ENCODE results near the gene ZNF738.
"Not testable (repeated sequence)": the region's sequence is repeated elsewhere in the genome, so short reads cannot be mapped to it uniquely, and the experiment has no call there.

ZNF738 gene

GRCh38 chr19:21358768-21359451 lies at the start of gene ZNF738:
Gene ZNF738 (plus strand): TSS chr19:21359000. CDS start chr19:21359141, 141 bp downstream.
- H3K4me3 ChIP-seq (ENCODE audit: low read length) = peak within 1 kb of the TSS; percentile 84
- TF ChIP-seq ZNF274 (IDR thresholded peaks at IDR 0.05; ENCODE audit: low read depth, low read length) = no peak

GRCh38 chr19:21312807-21313206 lies 46.0 kb upstream of the ZNF738 start:
- H3K4me3 ChIP-seq (ENCODE audit: low read length) = not testable (repeated sequence)

- TF ChIP-seq ZNF274 (IDR thresholded peaks at IDR 0.05; ENCODE audit: low read depth, low read length) = no peak
- no peak overlapping the region for H3K4me3 ChIP-seq (ENCODE audit: low read length)
These were observed 44.1 kb upstream of the ZNF738 start for GRCh38 chr19:21314676-21315075.

GRCh38 chr19:21317821-21318220 lies 41.0 kb upstream of the ZNF738 start:
- TF ChIP-seq ZNF274 (IDR thresholded peaks at IDR 0.05; ENCODE audit: low read depth, low read length) = no peak

GRCh38 chr19:21321134-21321533 lies 37.7 kb upstream of the ZNF738 start:
- no peak for TF ChIP-seq ZNF274 (IDR thresholded peaks at IDR 0.05; ENCODE audit: low read depth, low read length)
- H3K4me3 ChIP-seq (ENCODE audit: low read length) = no peak overlapping the region

More at GRCh38 chr19:21317821-21318220, 41.0 kb upstream of the ZNF738 start:
- H3K4me3 ChIP-seq (ENCODE audit: low read length) = no peak overlapping the region

GRCh38 chr19:21321996-21322395 lies 36.8 kb upstream of the ZNF738 start:
- no peak for TF ChIP-seq ZNF274 (IDR thresholded peaks at IDR 0.05; ENCODE audit: low read depth, low read length)
- H3K4me3 ChIP-seq (ENCODE audit: low read length) = no peak overlapping the region

- no peak overlapping the region for H3K4me3 ChIP-seq (ENCODE audit: low read length)
These were observed 36.3 kb upstream of the ZNF738 start for GRCh38 chr19:21322528-21322927.

GRCh38 chr19:21323000-21323399 lies 35.8 kb upstream of the ZNF738 start:
- TF ChIP-seq ZNF274 (IDR thresholded peaks at IDR 0.05; ENCODE audit: low read depth, low read length) = no peak
- H3K4me3 ChIP-seq (ENCODE audit: low read length) = no peak overlapping the region

More at GRCh38 chr19:21322528-21322927, 36.3 kb upstream of the ZNF738 start:
- no peak for TF ChIP-seq ZNF274 (IDR thresholded peaks at IDR 0.05; ENCODE audit: low read depth, low read length)

GRCh38 chr19:21326169-21326568 lies 32.6 kb upstream of the ZNF738 start:
- H3K4me3 ChIP-seq (ENCODE audit: low read length) = no peak overlapping the region
- TF ChIP-seq ZNF274 (IDR thresholded peaks at IDR 0.05; ENCODE audit: low read depth, low read length) = no peak

- peak overlapping the region; percentile 73 for H3K4me3 ChIP-seq (ENCODE audit: low read length)
- no peak for TF ChIP-seq ZNF274 (IDR thresholded peaks at IDR 0.05; ENCODE audit: low read depth, low read length)
These were observed 30.4 kb upstream of the ZNF738 start for GRCh38 chr19:21328406-21328805.

GRCh38 chr19:21328885-21329605 lies 29.8 kb upstream of the ZNF738 start, which contains the start of gene ZNF708:
Gene ZNF708 (minus strand): TSS chr19:21329410. CDS start chr19:21329212, 198 bp downstream.
- peak within 1 kb of the TSS; percentile 73 for H3K4me3 ChIP-seq (ENCODE audit: low read length)
- TF ChIP-seq ZNF274 (IDR thresholded peaks at IDR 0.05; ENCODE audit: low read depth, low read length) = no peak

GRCh38 chr19:21335721-21336120 lies 23.1 kb upstream of the ZNF738 start:
- H3K4me3 ChIP-seq (ENCODE audit: low read length) = no peak overlapping the region
- TF ChIP-seq ZNF274 (IDR thresholded peaks at IDR 0.05; ENCODE audit: low read depth, low read length) = no peak

GRCh38 chr19:21344841-21345240 lies 14.0 kb upstream of the ZNF738 start:
- H3K4me3 ChIP-seq (ENCODE audit: low read length) = not testable (repeated sequence)

- no peak for TF ChIP-seq ZNF274 (IDR thresholded peaks at IDR 0.05; ENCODE audit: low read depth, low read length)
- no peak overlapping the region for H3K4me3 ChIP-seq (ENCODE audit: low read length)
These were observed 6.0 kb upstream of the ZNF738 start for GRCh38 chr19:21352830-21353229.

- no peak for TF ChIP-seq ZNF274 (IDR thresholded peaks at IDR 0.05; ENCODE audit: low read depth, low read length)
- no peak overlapping the region for H3K4me3 ChIP-seq (ENCODE audit: low read length)
These were observed 3.5 kb downstream of the ZNF738 start for GRCh38 chr19:21362291-21362690.

All from GM08714 (cell line).